HK-2 (cell line): Measurements from ENCODE around the gene FADS1.

ENCODE experiments used
- DNase-seq: peaks from one replicate; pipeline ENCODE4 v3.0.0-alpha.2; 2018; ENCODE audit not compliant: unreplicated experiment

The FADS1 gene

DNA sequence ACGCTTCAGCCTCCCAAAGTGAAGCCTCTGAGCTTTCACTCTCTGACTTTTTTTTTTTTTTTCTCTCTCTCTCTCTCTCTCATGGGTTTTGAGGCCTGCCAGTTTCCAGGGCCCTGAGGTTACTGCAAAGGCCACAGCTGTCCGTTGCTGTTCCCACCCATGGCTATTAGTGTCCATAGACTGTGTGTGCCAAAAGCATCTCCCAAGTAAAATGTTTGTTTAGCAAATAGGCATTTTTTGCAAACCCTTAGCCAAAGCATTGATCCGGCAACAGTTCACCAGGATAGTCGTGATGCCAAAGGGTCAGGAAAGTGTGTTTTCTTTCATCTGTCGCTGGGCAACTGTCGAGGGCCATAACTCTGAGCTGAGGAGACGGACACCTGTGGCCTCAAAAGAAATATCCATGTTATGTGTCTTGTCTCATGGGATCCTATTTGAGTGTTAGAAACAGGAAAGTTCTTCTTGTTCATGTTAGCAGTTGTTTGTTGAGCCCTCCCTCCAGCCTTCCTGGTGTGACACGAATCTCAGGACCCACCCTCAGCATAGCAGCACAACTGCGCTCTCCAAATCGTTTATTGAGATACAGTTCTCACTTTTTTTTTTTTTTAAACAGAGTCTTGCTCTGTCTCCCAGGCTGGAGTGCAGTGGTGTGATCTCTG, 29.7 kb upstream of the FADS1 start:
- DNase-seq = no peak

DNA sequence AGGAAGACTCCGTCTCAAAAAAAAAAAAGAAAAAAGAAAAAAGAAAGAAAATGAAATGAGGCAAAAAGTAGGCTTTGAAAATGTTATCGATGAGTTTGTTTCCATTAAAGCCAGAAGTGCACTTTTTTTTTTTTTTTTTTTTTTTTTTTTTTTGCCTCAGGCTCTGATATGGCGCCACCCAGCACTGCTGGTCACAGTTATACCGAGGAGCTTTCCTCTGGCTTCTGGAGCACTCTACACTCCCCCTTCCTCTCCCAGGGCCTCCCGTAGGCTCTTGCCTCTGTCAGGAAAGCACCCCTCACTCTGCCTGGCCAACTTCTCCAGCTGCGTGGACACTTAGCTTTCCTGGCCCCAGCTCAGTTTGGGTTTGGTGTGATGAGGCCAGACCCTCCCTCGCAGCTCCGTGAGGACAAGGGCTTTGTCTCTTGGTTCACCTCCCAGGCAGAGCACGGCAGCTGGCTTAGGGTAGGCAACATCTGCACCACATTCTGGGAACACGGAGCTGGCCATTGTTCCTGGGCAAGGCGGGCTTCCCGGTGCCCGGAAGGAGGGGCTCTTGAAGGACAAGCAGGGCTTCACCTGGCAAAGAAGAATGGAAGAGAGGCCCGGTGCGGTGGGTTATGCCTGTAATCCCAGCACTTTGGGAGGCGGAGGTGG, 28.2 kb upstream of the FADS1 start:
- DNase-seq = no peak

GRCh38 chr11:61842528-61842820, 25.7 kb upstream of the FADS1 start:
- DNase-seq = no peak

DNA sequence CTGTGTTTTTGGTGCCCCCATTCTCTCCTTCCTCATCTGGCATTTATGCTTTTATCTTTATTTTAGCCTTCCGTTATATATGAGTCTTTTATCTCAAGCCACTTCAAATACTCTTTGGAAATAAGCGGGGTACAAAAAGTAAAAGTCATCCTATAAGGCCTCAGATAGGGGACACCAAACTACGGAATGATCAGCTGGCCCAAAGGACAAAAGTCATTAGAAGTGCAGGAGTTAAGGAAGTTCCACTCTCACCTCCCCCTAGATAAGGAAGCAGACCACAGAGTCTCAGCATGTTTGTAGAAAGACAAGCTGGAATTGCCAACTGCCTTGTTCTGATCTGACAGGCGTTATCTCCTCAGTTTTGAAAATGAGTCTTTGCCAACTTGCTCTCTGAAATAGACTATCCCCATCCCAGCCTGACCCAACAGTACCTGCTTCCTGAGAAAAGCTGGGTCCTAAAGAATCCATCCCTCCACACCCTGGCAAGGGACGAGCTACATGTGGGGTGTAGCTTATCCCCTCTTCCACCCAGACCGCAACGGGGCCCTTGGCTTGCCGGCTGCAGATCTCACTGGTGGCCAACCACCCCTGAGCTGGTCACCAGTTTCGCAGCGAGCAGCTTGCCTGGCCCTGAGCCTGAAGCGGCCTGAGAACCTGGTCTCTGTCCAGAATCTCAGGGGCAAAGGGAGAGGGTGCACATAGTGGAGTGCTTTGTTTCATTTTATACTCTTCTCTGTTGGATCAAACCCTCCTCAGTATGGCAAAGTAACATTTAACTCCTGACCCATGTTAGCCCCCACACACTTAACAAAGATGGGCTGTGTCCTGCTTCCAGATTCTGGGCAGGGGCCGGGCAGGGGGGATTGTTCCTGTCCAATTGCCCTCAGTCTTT, 25.1 kb upstream of the FADS1 start:
- no peak for DNase-seq

GRCh38 chr11:61840371-61840770, 23.6 kb upstream of the FADS1 start:
- no peak for DNase-seq

DNA sequence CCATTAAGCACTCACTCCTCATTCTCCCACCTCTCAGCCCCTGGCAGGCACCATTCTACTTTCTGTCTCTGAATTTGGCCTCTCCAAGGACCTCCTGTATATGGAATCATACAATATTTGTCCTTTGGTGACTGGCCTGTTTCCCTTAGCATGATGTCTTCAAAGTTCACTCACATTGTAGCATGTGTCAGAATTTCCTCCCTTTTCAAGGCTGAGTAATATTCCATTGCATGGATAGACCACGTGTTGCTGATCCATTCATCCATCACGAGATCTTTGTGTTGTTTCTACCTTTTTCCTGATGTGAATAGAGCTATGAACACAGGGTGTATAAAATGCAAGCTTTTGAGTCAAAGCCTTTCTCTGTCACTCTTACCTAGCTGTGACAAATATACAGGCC, 22.9 kb upstream of the FADS1 start:
- no peak for DNase-seq

- DNase-seq = no peak
Measured at GRCh38 chr11:61838921-61839320, 22.1 kb upstream of the FADS1 start.

DNA sequence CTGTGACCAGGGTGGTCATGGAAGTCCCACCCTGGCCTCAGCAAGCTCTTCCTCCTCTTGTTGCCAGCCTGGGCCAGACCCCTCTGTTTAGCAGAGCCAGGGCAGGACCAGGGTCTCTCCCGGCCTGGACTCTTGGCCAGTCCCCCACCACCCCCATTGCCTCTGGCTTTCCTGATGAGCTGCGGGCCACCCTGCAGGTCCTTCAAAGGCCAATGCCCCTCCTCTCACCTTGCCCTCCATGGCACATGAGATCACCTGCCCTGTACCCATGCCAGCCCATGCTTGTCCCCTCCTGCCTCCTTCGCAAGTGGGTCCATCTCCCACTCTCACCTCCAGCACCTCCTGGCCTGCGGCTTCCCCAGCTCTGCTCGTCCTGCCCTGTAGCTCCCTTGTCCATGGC, 21.7 kb upstream of the FADS1 start:
- DNase-seq = no peak

DNA sequence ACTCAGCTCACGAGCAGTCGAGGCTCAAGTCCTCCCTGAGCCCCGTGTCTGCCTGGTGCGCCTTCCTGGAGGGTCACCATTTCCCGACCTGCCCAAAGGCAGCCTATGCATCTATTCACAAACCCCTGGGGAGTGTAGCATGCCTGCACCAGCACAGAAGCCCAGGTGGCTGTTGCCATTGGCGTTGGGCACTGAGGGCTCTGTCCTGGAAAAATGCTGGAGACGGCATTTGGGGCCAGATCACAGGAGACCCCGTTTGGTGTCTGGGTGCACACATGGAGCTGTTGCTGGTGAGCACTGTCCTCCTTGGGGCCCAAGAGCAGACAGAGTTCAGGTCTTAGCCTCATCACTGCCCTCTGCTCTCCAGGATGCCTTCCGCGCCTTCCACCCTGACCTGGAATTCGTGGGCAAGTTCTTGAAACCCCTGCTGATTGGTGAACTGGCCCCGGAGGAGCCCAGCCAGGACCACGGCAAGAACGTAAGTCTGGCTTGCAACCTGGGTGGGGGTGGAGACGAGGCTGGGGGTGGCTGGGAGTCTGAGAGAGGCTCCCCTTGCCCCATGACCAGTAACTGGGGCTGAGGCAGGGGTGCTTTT, 20.7 kb upstream of the FADS1 start:
- no peak for DNase-seq

DNA sequence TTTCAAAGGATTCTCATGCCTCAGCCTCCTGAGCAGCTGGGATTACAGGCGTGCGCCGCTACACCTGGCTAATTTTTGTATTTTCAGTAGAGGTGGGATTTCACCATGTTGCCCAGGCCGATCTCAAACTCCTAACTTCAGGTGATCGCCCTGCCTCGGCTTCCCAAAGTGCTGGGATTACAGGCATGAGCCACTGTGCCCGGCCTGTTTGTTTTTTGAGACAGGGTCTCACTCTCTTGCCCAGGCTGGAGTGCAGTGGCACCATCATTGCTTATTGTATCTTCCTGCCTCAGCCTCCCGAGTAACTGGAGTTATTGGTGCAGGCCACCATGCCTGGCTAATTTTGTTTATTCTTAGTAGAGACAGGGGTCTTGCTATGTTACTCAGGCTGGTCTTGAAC, 19.4 kb upstream of the FADS1 start:
- DNase-seq = no peak

DNA sequence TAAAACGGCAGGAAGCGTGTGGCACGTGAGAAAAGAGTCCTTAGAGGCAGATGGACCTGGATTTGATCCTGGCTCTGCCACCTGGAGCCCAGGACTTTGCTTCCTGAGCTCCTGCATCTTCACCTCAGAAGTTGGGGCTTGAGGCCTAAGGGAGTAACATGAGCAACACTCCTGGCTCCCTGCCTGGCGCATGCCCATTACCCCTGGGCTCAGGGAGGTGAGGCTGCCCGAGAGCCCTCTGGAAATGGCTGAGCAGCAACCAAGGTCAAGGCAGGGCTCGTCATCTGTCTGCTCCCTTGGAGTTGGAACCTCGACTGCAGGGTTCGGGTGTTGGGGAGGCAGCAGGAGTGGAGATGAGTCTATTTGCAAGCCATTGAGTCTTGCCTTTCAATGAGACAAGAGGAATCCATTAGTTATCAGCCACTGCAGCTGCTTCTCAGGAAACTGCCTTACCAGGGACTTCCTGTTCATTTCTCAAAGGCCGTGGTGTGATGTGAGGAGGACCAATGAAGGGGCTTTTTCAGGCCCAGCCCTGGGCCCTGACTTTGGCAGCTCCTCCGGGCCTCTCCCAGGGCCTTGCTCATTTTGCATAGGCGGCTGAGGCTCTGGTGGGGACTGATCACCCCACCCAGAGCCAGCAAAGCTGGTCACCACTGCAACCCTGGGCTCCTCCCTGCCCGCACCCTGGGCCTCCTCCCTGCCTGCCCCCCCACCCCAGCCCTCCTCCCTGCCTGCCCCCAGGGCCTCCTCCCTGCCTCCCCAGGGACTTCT, 17.7 kb upstream of the FADS1 start:
- no peak for DNase-seq

- no peak for DNase-seq
Measured at GRCh38 chr11:61833926-61834277, 17.1 kb upstream of the FADS1 start.

GRCh38 chr11:61833471-61833870, 16.7 kb upstream of the FADS1 start:
- no peak for DNase-seq

GRCh38 chr11:61832754-61833153, 16.0 kb upstream of the FADS1 start:
- DNase-seq = no peak

DNA sequence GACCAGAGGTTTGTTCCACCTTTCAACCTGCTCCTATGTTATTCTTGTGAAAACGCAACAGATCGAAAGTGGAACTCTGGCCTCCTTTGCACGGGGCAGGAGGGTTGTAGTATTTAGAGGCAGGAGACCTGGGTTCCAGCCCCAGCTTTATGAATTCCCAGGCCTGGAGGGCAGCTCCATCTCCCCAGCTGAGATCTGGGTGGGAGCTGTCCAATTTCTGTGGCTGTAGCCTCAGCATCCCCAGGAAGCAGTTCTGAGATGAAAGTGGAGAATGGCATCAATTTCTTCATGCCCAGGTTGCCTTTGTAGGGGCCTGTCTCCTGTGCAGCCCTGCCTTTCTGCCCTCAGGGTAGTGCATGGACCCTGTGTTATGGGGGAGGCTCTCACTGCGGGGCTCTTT, 15.4 kb upstream of the FADS1 start:
- DNase-seq = no peak

- no peak for DNase-seq
Measured at GRCh38 chr11:61830237-61831105, 13.7 kb upstream of the FADS1 start.

GRCh38 chr11:61829806-61830205, 13.0 kb upstream of the FADS1 start:
- DNase-seq = no peak

DNA sequence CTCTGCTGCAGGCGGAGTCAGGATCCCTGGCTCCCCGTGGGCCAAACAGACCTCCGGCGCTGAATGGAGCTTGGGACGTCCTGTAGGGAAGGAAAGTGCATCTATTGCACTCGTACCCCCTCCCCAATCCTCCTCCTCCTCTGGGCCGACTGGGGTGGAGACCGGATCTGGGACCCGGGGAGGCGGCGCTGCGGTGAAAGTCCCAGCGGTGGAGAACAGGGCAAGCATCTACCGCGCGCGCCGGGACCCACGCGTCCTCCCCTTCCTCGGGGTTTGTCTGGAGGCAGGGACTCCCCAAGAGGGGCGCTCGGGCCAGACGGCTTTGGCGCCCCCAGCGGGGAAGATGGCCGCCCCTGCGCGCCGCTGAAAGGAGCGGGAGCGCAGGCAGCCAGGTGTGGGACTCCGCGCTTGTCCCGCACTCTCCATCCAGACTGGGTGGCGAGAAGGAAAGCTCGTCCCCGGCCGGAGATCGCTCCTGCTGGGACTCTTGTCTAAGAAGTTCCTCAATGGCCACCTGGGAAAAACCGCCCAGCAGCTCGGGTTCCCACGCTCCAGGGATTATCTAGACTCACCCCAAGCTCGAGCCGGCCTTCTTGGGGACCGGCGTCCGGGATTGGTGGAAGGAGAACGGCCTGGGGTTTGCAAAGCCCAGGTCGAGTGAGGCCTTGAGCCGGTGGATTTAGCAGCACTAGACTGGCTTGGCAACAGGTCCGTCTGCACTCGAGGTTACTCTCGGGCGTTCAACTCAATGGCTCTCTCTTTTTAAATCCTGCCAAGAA, 12.0 kb upstream of the FADS1 start:
- no peak for DNase-seq

DNA sequence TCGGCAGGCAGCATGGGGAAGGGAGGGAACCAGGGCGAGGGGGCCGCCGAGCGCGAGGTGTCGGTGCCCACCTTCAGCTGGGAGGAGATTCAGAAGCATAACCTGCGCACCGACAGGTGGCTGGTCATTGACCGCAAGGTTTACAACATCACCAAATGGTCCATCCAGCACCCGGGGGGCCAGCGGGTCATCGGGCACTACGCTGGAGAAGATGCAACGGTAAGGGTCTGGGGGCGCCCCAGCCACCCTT, 11.5 kb upstream of the FADS1 start:
- no peak for DNase-seq

- no peak for DNase-seq
Measured at GRCh38 chr11:61827571-61828378, 11.0 kb upstream of the FADS1 start, which contains the start of gene FADS2. Gene FADS2 (plus strand): TSS chr11:61828300. CDS start chr11:61828391, 91 bp downstream.
